Measurements from ENCODE around the gene PDE7B. TPM values are rescaled to one million over a fixed set of nuclear protein-coding genes. Genes with fewer than 3 reads are reported as not detected.

Gene PDE7B
- total and polyA plus RNA-seq, 4 donors = 0.75 to 5.2 (median 1.3) TPM

DNA sequence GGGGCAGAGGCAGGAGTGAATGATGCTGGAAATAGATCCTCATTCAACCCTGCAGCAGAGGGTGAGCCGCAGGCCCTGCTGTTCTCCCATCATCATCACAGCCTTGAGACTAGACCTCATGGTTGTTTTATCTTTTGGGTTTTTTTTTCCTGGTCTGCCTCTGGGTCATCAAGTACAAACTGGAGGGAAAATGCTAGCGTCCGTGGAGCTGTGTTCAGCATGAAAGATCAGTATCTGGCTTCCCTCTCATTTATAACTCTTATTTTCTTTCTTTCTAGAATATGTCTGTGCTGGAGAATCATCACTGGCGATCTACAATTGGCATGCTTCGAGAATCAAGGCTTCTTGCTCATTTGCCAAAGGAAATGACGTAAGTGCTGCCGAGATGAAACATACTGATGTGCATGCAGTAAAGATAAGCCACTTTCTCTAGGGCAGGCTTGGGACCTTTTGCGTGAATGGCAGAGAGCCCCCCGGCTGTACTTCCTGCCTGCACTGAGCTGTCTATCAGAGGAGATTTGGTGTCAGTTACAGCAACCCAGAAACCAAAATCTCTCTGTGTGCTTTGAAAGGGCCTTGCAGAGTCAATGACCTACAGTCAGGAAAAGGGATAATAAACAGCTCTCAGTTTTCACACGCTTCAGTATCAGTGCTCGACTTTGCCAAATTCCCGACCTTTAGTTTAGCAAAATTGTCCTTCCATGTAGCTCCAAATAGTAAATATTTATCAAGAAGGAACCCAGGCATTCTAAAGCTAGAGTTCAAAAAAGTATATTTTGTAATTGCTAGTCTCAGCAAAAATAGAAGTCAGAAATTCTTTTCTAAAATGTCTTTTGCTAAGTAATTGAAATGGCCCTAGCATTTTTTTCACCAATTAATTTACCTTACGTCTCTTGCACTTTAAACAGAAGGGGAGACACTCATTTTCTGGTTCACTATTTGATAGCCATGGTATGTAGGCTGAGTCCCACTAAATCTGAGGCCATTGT is 322.3 kb downstream of the PDE7B start:
- no peak for TF ChIP-seq EGR1 (IDR thresholded peaks at IDR 0.05; ENCODE audit: low read depth in 2 of 2)
- TF ChIP-seq FOXA2 (IDR thresholded peaks at IDR 0.05) = no peak
- TF ChIP-seq SP1 (IDR thresholded peaks at IDR 0.05) = peak; percentile 48
- TF ChIP-seq RAD21 (IDR thresholded peaks at IDR 0.05) = peak in 1 of 2 donors; percentile 39
- peak; percentile 87 to 88 for TF ChIP-seq RXRA (IDR thresholded peaks at IDR 0.05)
- peak; percentile 77 for TF ChIP-seq NR2F2 (IDR thresholded peaks at IDR 0.05)
- peak; percentile 48 for TF ChIP-seq YY1 (IDR thresholded peaks at IDR 0.05)
- TF ChIP-seq, protein P1, sequence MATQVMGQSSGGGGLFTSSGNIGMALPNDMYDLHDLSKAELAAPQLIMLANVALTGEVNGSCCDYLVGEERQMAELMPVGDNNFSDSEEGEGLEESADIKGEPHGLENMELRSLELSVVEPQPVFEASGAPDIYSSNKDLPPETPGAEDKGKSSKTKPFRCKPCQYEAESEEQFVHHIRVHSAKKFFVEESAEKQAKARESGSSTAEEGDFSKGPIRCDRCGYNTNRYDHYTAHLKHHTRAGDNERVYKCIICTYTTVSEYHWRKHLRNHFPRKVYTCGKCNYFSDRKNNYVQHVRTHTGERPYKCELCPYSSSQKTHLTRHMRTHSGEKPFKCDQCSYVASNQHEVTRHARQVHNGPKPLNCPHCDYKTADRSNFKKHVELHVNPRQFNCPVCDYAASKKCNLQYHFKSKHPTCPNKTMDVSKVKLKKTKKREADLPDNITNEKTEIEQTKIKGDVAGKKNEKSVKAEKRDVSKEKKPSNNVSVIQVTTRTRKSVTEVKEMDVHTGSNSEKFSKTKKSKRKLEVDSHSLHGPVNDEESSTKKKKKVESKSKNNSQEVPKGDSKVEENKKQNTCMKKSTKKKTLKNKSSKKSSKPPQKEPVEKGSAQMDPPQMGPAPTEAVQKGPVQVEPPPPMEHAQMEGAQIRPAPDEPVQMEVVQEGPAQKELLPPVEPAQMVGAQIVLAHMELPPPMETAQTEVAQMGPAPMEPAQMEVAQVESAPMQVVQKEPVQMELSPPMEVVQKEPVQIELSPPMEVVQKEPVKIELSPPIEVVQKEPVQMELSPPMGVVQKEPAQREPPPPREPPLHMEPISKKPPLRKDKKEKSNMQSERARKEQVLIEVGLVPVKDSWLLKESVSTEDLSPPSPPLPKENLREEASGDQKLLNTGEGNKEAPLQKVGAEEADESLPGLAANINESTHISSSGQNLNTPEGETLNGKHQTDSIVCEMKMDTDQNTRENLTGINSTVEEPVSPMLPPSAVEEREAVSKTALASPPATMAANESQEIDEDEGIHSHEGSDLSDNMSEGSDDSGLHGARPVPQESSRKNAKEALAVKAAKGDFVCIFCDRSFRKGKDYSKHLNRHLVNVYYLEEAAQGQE (IDR thresholded peaks at IDR 0.05) = no peak
- TF ChIP-seq HNF4A (conservative IDR thresholded peaks at IDR 0.05) = peak in 1 of 2 donors; percentile 51
- TF ChIP-seq GABPA (IDR thresholded peaks at IDR 0.05 in 1 of 2, conservative IDR thresholded peaks at IDR 0.05 in 1 of 2) = peak in 1 of 2 donors; percentile 46
- TF ChIP-seq JUND (IDR thresholded peaks at IDR 0.05) = peak in 1 of 2 donors; percentile 9
- TF ChIP-seq, protein P2, sequence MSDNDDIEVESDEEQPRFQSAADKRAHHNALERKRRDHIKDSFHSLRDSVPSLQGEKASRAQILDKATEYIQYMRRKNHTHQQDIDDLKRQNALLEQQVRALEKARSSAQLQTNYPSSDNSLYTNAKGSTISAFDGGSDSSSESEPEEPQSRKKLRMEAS (IDR thresholded peaks at IDR 0.05) = no peak
- TF ChIP-seq, protein P3, sequence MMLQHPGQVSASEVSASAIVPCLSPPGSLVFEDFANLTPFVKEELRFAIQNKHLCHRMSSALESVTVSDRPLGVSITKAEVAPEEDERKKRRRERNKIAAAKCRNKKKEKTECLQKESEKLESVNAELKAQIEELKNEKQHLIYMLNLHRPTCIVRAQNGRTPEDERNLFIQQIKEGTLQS (IDR thresholded peaks at IDR 0.05) = no peak
- Histone ChIP-seq H3K4me1 (ENCODE audit: control insufficient read depth in 4 of 4, insufficient read depth in 4 of 4, low read length in 3 of 4) (peaks cover 0 to 17% (median 13%) of the 10 kb centered on the region in 4 donors), H3K36me3 (ENCODE audit: control insufficient read depth in 4 of 4, insufficient read depth in 3 of 4, low read depth in 1 of 4, low read length in 3 of 4) (no peaks in the 10 kb centered on the region), H3K9me3 (ENCODE audit: control insufficient read depth in 4 of 4, low read length in 3 of 4) (no peaks in the 10 kb centered on the region), H3K9ac (ENCODE audit: low read depth in 1 of 2, low read length in 2 of 2) (no peak overlapping the region), H3K27ac (ENCODE audit: low read depth in 1 of 2, low read length in 2 of 2) (peak overlapping the region; percentile 66 to 73), H3K4me3 (ENCODE audit: low read depth in 1 of 3, low read length in 3 of 3) (peak overlapping the region in 2 of 3 donors; percentile 21 to 52), H3K27me3 (ENCODE audit: control insufficient read depth in 4 of 4, insufficient read depth in 4 of 4, low read length in 3 of 4) (no peaks in the 10 kb centered on the region)
- no peak for DNase-seq (ENCODE audit: low spot score)
- 36% methylated on average over 13 of the region's 13 CpGs for WGBS

DNA sequence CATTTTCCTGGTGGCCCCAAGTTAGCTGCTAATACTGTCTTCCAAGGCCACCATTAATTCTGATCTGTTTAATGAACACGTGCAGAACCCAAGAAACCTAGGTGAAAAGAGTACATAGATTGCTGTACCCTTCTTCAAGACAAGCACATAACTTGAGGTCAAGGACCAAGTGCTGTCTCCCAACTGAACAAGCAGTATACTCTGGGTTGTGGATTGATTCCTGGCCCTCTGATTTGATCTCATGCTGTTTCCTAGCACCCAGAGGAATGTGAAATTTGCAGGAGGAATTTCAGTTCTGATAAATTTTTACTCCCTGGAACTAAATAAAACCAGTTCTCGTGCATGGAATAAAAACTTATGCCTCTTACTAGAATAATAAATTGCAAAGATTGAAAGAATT is 323.0 kb downstream of the PDE7B start:
- peak overlapping the region; percentile 66 to 73 for H3K27ac ChIP-seq (ENCODE audit: low read depth in 1 of 2, low read length in 2 of 2)
- no peak for TF ChIP-seq NR2F2 (IDR thresholded peaks at IDR 0.05)
- no peak for TF ChIP-seq RAD21 (IDR thresholded peaks at IDR 0.05)
- no peak overlapping the region for H3K4me3 ChIP-seq (ENCODE audit: low read depth in 1 of 3, low read length in 3 of 3)
- no peaks in the 10 kb centered on the region for H3K27me3 ChIP-seq (ENCODE audit: control insufficient read depth in 4 of 4, insufficient read depth in 4 of 4, low read length in 3 of 4)
- DNase-seq (ENCODE audit: low spot score) = no peak
- no peaks in the 10 kb centered on the region for H3K9me3 ChIP-seq (ENCODE audit: control insufficient read depth in 4 of 4, low read length in 3 of 4)
- H3K36me3 ChIP-seq (ENCODE audit: control insufficient read depth in 4 of 4, insufficient read depth in 3 of 4, low read depth in 1 of 4, low read length in 3 of 4) = no peaks in the 10 kb centered on the region
- 69% methylated on average over 2 of the region's 2 CpGs for WGBS
- peaks cover 0 to 19% (median 13%) of the 10 kb centered on the region in 4 donors for H3K4me1 ChIP-seq (ENCODE audit: control insufficient read depth in 4 of 4, insufficient read depth in 4 of 4, low read length in 3 of 4)
- H3K9ac ChIP-seq (ENCODE audit: low read depth in 1 of 2, low read length in 2 of 2) = no peak overlapping the region
